Nephron (organoid): ENCODE data around the gene DPP6.

Experiments used
- H3K27ac Mint-ChIP-seq, 3 experiments: 2 replicates each; pipeline ENCODE4 v1.8.0; 2020; ENCODE audit warnings: mixed read lengths in 3 of 3, mild to moderate bottlenecking in 2 of 3, moderate library complexity in 1 of 3
- H3K27me3 Mint-ChIP-seq: 2 replicates; pipeline ENCODE4 v1.8.0; 2021; ENCODE audit warnings: low read depth, mild to moderate bottlenecking, moderate library complexity, mixed read lengths
- H3K36me3 Mint-ChIP-seq: 2 replicates; pipeline ENCODE4 v1.8.0; 2020; ENCODE audit warnings: low read depth, mixed read lengths
- H3K4me1 Mint-ChIP-seq: 2 replicates; pipeline ENCODE4 v1.8.0; 2020; ENCODE audit warnings: mixed read lengths
- H3K4me3 Mint-ChIP-seq, 3 experiments: 2 replicates each; pipeline ENCODE4 v1.8.0; 2020; ENCODE audit warnings: mild to moderate bottlenecking in 3 of 3, mixed read lengths in 3 of 3, moderate library complexity in 2 of 3
- H3K9me3 Mint-ChIP-seq: 2 replicates; pipeline ENCODE4 v1.8.0; 2020; ENCODE audit warnings: mixed read lengths
- CTCF ChIP-seq, 3 experiments: fragments of 200-600 bp; sonication (generic); IDR thresholded peaks; one replicate each; pipeline ENCODE4 v1.5.0; 2021; ENCODE audit warnings: antibody characterized with exemption in 3 of 3; ENCODE audit not compliant: unreplicated experiment in 3 of 3

DPP6 gene

GRCh38 chr7:154613811-154614210, 561.6 kb downstream of the DPP6 start:
- H3K4me3 Mint-ChIP-seq: no peak overlapping the region
- H3K4me1 Mint-ChIP-seq: no peaks in the 10 kb centered on the region
- no peak for TF ChIP-seq CTCF (IDR thresholded peaks at IDR 0.05; ENCODE audit: unreplicated experiment in 3 of 3)
- peaks cover 4% of the 10 kb centered on the region for H3K27me3 Mint-ChIP-seq
- no peak overlapping the region for H3K27ac Mint-ChIP-seq
- no peaks in the 10 kb centered on the region for H3K9me3 Mint-ChIP-seq
- H3K36me3 Mint-ChIP-seq: no peaks in the 10 kb centered on the region

- no peaks in the 10 kb centered on the region for H3K36me3 Mint-ChIP-seq
- H3K27me3 Mint-ChIP-seq: peaks cover 4% of the 10 kb centered on the region
- H3K4me3 Mint-ChIP-seq: no peak overlapping the region
- TF ChIP-seq CTCF (IDR thresholded peaks at IDR 0.05; ENCODE audit: unreplicated experiment in 3 of 3): no peak
- no peak overlapping the region for H3K27ac Mint-ChIP-seq
- H3K4me1 Mint-ChIP-seq: no peaks in the 10 kb centered on the region
- H3K9me3 Mint-ChIP-seq: no peaks in the 10 kb centered on the region
Measured at GRCh38 chr7:154620141-154620755, 568.0 kb downstream of the DPP6 start.

GRCh38 chr7:154623399-154623798, 571.2 kb downstream of the DPP6 start:
- H3K27ac Mint-ChIP-seq: no peak overlapping the region
- no peak for TF ChIP-seq CTCF (IDR thresholded peaks at IDR 0.05; ENCODE audit: unreplicated experiment in 3 of 3)
- no peaks in the 10 kb centered on the region for H3K9me3 Mint-ChIP-seq
- no peaks in the 10 kb centered on the region for H3K36me3 Mint-ChIP-seq
- H3K4me1 Mint-ChIP-seq: peaks cover 10% of the 10 kb centered on the region
- H3K4me3 Mint-ChIP-seq: no peak overlapping the region
- H3K27me3 Mint-ChIP-seq: no peaks in the 10 kb centered on the region

- H3K36me3 Mint-ChIP-seq: no peaks in the 10 kb centered on the region
- H3K9me3 Mint-ChIP-seq: no peaks in the 10 kb centered on the region
Measured at GRCh38 chr7:154627646-154628290, 575.6 kb downstream of the DPP6 start.

GRCh38 chr7:154628556-154628955, 576.4 kb downstream of the DPP6 start:
- H3K4me3 Mint-ChIP-seq: no peak overlapping the region
- H3K36me3 Mint-ChIP-seq: no peaks in the 10 kb centered on the region
- no peaks in the 10 kb centered on the region for H3K9me3 Mint-ChIP-seq
- H3K27me3 Mint-ChIP-seq: peaks cover 3% of the 10 kb centered on the region
- peaks cover 33% of the 10 kb centered on the region for H3K4me1 Mint-ChIP-seq
- TF ChIP-seq CTCF (IDR thresholded peaks at IDR 0.05; ENCODE audit: unreplicated experiment in 3 of 3): no peak
- H3K27ac Mint-ChIP-seq: no peak overlapping the region

More at GRCh38 chr7:154627646-154628290, 575.6 kb downstream of the DPP6 start:
- H3K27me3 Mint-ChIP-seq: peaks cover 3% of the 10 kb centered on the region
- no peak for TF ChIP-seq CTCF (IDR thresholded peaks at IDR 0.05; ENCODE audit: unreplicated experiment in 3 of 3)
- no peak overlapping the region for H3K4me3 Mint-ChIP-seq
- H3K27ac Mint-ChIP-seq: peak overlapping the region in 1 of 3 experiments; percentile 22
- H3K4me1 Mint-ChIP-seq: peaks cover 33% of the 10 kb centered on the region

- Mint-ChIP-seq H3K36me3 (no peaks in the 10 kb centered on the region), H3K9me3 (peaks cover 3% of the 10 kb centered on the region), H3K27ac (no peak overlapping the region), H3K4me1 (peaks cover 33% of the 10 kb centered on the region), H3K4me3 (no peak overlapping the region), H3K27me3 (peaks cover 3% of the 10 kb centered on the region)
- no peak for TF ChIP-seq CTCF (IDR thresholded peaks at IDR 0.05; ENCODE audit: unreplicated experiment in 3 of 3)
Measured at GRCh38 chr7:154631162-154631561, 579.0 kb downstream of the DPP6 start.
